ENCODE results near the gene SNAP47. TPM values are rescaled to one million over a fixed set of nuclear protein-coding genes. Genes with fewer than 3 reads are reported as not detected.

Gene SNAP47
- total RNA-seq, 2 experiments from 2014 or later: 30.9 to 32.5 TPM

DNA sequence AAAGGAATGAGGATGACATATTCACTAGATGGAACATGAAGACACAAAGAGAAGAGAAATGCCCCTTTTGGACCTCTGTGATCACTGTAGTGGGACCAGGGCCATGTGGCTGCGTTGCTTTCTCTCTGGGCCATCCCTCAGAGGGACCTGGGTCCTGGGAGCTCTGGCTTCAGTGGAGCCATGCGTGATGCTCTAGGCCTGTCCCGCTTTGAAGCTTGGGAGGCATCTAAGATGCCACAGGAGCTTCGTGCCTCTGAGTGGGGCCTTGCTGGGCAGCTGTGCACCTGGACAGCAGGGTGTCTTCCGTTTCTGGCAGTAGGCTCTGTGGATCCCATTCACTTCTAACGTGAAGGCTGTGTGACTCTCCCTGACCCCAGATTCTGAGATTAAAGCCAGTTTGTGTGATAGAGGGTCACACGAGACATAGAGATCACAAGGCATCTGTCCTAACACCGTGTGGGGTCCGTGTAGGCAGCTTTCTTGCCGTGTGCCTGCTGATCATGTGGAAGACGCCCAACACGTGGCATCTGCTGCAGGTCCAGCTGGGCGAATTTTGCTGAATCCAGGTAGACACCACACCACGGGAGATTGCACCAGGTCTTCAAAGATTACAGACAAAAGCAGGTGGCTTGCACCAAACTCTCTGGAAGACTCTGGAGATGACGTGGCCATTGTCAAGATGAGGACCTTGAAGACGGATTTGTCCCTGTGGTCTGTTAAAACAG is 63.0 kb downstream of the SNAP47 start:
- ChIA-PET CTCF (no interaction called here), POLR2A (no interaction called here)
- H3K36me3 Mint-ChIP-seq: no peaks in the 10 kb centered on the region
- no peak overlapping the region for H3K4me3 Mint-ChIP-seq
- no peak for DNase-seq
- no peaks in the 10 kb centered on the region for H3K4me1 Mint-ChIP-seq (ENCODE audit: low read depth)
- no peak overlapping the region for H3K27ac Mint-ChIP-seq
- H3K9me3 Mint-ChIP-seq: no peaks in the 10 kb centered on the region
- intact Hi-C loops (cut with micrococcal nuclease): no loop called here
- no peaks in the 10 kb centered on the region for H3K27me3 Mint-ChIP-seq

DNA sequence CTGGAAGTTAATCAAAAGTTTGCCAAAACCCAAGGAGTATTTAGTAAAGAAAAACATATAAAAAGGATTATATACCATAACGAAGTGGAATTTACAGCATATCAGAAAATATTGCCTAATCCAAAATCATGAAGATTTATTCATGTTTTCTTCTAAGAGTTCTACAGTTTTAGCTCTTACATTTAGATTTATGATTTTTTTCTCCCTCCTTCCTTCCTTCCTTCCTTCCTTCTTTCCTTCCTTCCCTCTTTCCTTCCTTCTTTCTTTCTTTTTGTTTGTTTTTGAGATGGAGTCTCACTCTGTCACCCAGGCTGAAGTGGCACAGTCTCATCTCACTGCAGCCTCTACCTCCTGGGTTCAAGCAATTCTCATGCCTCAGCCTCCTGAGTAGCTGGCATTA is 64.5 kb downstream of the SNAP47 start:
- no peaks in the 10 kb centered on the region for H3K36me3 Mint-ChIP-seq
- H3K27me3 Mint-ChIP-seq: peaks cover 4% of the 10 kb centered on the region
- ChIA-PET CTCF (no interaction called here), POLR2A (no interaction called here)
- intact Hi-C loops (cut with micrococcal nuclease): no loop called here
- H3K4me1 Mint-ChIP-seq (ENCODE audit: low read depth): no peaks in the 10 kb centered on the region
- H3K4me3 Mint-ChIP-seq: no peak overlapping the region
- H3K9me3 Mint-ChIP-seq: peaks cover 2% of the 10 kb centered on the region
- H3K27ac Mint-ChIP-seq: no peak overlapping the region
- no peak for DNase-seq

DNA sequence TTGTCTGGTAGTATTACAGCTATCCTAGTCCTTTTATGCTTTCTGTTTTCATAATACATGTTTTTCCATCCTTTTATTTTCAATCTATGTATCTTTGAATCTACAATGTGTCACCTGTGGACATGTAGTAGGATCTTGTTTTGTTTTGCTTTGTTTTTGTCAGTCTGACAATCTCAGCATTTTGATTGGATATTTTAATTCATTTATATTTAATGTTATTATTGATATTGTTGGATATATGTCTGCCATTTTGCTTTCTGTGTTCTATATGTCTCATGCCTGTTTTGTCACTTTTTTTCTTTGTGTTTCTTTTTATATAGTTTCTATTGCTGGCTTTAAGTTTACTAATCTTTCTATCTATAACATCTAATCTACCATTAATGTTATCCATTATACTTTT is 68.7 kb downstream of the SNAP47 start:
- ChIA-PET POLR2A (no interaction called here), CTCF (no interaction called here)
- Mint-ChIP-seq H3K36me3 (no peaks in the 10 kb centered on the region), H3K27ac (no peak overlapping the region), H3K27me3 (peaks cover 4% of the 10 kb centered on the region), H3K9me3 (peaks cover 6% of the 10 kb centered on the region), H3K4me3 (no peak overlapping the region), H3K4me1 (ENCODE audit: low read depth) (peaks cover 7% of the 10 kb centered on the region)
- intact Hi-C loops (cut with micrococcal nuclease): no loop called here
- no peak for DNase-seq

DNA sequence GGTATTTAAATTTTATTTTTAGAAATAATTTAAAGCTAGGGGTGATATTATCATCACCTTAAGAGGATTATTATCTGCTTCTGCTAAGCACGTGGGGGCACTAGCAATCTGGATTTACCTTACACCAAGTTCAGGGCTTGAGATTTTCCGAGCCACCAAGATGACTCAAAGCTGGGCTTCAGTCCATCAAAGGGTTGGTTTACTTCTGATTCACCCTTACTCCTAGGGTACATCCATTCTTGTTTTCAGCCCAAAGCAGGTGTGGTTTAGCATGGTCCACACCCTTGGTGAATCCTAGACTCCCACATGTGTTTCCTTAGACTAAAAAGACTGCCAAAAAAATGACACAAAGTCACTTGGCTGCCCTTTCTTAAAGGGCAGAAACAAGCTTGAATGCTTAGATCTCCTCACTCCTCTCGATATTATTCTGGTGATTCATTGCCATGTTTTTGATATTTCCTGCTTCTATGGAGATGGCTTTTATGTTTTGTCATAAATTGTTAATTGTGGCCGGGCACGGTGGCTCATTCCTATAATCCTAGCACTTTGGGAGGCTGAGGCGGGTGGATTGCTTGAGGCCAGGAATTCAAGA is 70.5 kb downstream of the SNAP47 start:
- Mint-ChIP-seq H3K36me3 (no peaks in the 10 kb centered on the region), H3K4me3 (no peak overlapping the region), H3K9me3 (peaks cover 6% of the 10 kb centered on the region), H3K27ac (no peak overlapping the region), H3K4me1 (ENCODE audit: low read depth) (peaks cover 11% of the 10 kb centered on the region), H3K27me3 (peaks cover 4% of the 10 kb centered on the region)
- POLR2A ChIA-PET: no interaction called here
- no peak for DNase-seq
- intact Hi-C loops (cut with micrococcal nuclease): no loop called here
- CTCF ChIA-PET: no interaction called here

DNA sequence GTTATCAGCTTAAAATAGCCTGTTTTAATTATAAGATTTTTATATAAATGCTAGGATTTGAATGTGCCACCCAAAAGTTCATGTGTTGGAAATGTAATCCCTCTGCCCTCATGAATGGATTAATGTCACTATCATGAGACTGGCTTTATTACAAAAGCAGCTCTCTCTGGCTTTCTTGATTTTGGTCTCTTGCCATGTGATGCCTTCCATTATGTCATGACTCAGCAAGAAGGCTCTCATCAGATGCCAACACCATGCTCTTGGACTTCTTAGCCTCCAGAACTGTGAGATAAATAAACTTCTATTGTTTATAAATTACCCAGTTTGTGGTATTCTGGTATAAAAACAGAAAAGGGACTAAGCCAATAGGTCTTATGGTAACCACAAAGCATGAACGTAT is 73.3 kb downstream of the SNAP47 start:
- H3K27me3 Mint-ChIP-seq: peaks cover 4% of the 10 kb centered on the region
- CTCF ChIA-PET: interaction anchor here (0.6 kb wide), 1 partner anchor 50 kb away, joined by 5 read pairs; no protein-coding TSS in a partner anchor
- no peak for DNase-seq

DNA sequence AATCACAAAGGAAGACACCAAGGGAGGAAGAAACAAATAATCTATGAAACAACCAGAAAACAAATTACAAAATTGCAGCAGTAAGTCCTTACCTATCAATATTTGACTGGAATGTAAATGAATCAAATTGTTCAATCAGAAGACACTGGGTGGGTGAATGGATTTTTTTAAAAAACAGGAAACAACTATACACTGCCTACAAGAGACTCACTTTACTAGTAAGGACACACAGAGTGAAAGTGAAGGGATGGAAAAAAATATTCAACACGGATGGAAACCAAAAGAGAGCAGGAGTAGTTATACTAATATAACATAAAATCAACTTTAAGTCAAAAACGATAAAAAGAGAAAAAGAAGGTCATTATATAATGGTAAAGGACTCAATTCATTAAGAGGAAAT is 73.8 kb downstream of the SNAP47 start:
- intact Hi-C loops (cut with micrococcal nuclease): no loop called here
- H3K27ac Mint-ChIP-seq: no peak overlapping the region
- peaks cover 4% of the 10 kb centered on the region for H3K27me3 Mint-ChIP-seq
- H3K36me3 Mint-ChIP-seq: peaks cover 7% of the 10 kb centered on the region
- ChIA-PET CTCF (no interaction called here), POLR2A (no interaction called here)
- H3K4me3 Mint-ChIP-seq: no peak overlapping the region
- DNase-seq: no peak
- peaks cover 25% of the 10 kb centered on the region for H3K9me3 Mint-ChIP-seq
- H3K4me1 Mint-ChIP-seq (ENCODE audit: low read depth): peaks cover 11% of the 10 kb centered on the region

More for the DNA sequence above, 73.3 kb downstream of the SNAP47 start:
- no peak overlapping the region for H3K4me3 Mint-ChIP-seq
- H3K36me3 Mint-ChIP-seq: peaks cover 7% of the 10 kb centered on the region
- peaks cover 11% of the 10 kb centered on the region for H3K4me1 Mint-ChIP-seq (ENCODE audit: low read depth)
- H3K27ac Mint-ChIP-seq: no peak overlapping the region
- intact Hi-C loops (cut with micrococcal nuclease): no loop called here
- POLR2A ChIA-PET: no interaction called here
- peaks cover 20% of the 10 kb centered on the region for H3K9me3 Mint-ChIP-seq

DNA sequence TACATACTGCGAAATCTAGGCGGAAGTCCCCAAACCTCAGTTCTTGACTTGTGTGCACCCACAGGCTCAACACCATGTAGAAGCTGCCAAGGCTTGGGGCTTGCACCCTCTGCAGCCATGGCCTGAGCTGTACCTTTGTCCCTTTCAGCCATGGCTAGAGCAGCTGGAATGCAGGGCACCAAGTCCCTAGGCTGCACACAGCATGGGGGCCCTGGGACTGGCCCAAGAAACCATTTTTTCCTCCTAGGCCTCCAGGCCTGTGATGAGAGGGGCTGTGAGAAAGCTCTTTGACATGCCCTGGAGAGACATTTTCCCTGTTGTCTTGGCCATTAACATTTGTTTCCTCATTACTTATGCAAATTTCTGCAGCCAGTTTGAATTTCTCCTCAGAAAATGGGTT is 78.7 kb downstream of the SNAP47 start:
- CTCF ChIA-PET: no interaction called here
- DNase-seq: no peak
- H3K4me1 Mint-ChIP-seq (ENCODE audit: low read depth): peaks cover 4% of the 10 kb centered on the region
- peaks cover 7% of the 10 kb centered on the region for H3K36me3 Mint-ChIP-seq
- H3K9me3 Mint-ChIP-seq: peaks cover 24% of the 10 kb centered on the region
- H3K4me3 Mint-ChIP-seq: no peak overlapping the region
- intact Hi-C loops (cut with micrococcal nuclease): no loop called here
- no peak overlapping the region for H3K27ac Mint-ChIP-seq
- H3K27me3 Mint-ChIP-seq: no peaks in the 10 kb centered on the region
- POLR2A ChIA-PET: no interaction called here

DNA sequence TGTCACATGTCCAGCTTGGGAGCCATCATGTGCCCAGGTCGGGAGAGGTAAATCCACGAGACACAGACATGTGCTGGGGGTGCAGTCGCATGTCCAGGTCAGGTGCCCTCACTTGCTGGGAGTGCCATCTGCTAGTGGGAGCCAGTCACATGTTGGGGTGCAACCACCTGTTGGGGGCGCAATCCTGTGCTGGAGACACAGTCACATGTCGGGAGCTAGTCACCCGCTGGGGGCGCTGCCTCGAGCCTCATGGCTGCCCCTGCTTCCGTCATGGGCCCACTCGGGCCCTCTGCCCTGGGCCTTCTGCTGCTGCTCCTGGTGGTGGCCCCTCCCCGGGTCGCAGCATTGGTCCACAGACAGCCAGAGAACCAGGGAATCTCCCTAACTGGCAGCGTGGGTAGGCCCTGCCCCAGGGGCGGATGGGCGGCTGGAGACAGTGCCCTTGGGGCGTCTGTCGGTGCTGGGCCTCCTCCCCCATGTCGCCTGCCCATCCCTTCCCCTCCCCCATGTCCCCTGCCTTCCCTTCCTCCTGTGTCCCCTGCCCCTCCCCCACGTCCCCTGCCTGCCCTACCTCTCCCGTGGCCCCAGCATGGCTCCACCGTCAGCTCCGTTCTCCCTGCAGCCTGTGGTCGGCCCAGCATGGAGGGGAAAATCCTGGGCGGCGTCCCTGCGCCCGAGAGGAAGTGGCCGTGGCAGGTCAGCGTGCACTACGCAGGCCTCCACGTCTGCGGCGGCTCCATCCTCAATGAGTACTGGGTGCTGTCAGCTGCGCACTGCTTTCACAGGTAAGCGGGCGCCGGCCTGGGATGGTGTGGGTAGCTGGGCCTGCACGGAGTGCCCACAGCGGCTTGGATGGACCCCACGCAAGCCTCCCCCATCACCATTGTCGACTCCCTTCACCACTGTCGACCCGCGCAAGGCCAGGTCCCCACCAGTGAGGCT is 80.5 kb downstream of the SNAP47 start, which contains the start of gene PRSS38:
TSS of gene PRSS38 (plus strand) at position 208 of the 942 bp plus-strand sequence. CDS start at position 250, 42 bp downstream.
- Mint-ChIP-seq H3K4me1 (ENCODE audit: low read depth) (no peaks in the 10 kb centered on the region), H3K36me3 (peaks cover 7% of the 10 kb centered on the region), H3K4me3 (no peak within 1 kb of the TSS), H3K27me3 (no peaks in the 10 kb centered on the region), H3K9me3 (peaks cover 24% of the 10 kb centered on the region), H3K27ac (no peak within 1 kb of the TSS)
- no peak for DNase-seq
- ChIA-PET POLR2A (no interaction called here), CTCF (no interaction called here)
- intact Hi-C loops (cut with micrococcal nuclease): no loop called here

DNA sequence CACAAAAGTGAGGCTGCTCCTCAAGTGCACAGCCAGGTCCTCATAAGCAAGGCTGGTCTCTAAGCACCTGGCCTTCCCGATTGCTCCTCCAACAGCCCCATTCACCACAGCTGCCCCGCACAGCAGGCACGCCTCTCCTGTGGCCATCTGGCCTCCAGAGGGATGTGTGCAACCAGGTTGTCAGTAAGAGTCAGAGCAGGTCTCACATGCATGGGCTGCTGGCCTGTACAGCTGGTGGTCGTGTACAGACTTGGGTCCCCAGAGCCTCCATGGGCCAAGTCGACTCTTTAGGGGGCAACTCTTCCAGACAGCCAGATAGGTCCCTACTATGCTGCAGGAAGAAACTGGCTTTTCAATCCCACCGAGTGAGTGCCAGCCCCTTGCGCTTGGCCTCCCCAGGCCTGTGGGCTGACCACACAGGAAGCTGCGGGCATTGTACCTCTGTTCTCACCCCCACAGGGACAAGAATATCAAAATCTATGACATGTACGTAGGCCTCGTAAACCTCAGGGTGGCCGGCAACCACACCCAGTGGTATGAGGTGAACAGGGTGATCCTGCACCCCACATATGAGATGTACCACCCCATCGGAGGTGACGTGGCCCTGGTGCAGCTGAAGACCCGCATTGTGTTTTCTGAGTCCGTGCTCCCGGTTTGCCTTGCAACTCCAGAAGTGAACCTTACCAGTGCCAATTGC is 81.7 kb downstream of the SNAP47 start:
- H3K4me3 Mint-ChIP-seq: no peak overlapping the region
- ChIA-PET CTCF (no interaction called here), POLR2A (no interaction called here)
- peaks cover 31% of the 10 kb centered on the region for H3K9me3 Mint-ChIP-seq
- intact Hi-C loops (cut with micrococcal nuclease): no loop called here
- no peak overlapping the region for H3K27ac Mint-ChIP-seq
- peaks cover 7% of the 10 kb centered on the region for H3K36me3 Mint-ChIP-seq
- no peak for DNase-seq
- H3K4me1 Mint-ChIP-seq (ENCODE audit: low read depth): no peaks in the 10 kb centered on the region
- H3K27me3 Mint-ChIP-seq: no peaks in the 10 kb centered on the region

DNA sequence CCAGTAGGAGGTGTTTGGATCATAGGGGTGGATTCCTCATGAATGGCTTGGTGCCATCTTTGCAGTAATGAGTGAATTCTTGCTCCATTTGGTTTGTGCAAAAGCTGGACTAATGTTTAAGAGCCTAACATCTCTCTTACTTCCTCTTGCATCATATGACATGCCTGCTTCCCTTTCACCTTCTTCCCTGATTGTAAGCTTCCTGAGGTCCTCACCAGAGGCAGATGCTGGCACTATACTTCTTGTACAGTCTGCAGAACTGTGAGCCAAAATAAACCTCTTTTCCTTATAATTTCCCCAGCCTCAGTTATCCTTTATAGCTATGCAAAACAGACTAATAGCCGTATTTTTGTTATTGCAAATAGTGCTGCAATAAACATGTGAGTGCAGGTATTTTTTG is 88.3 kb downstream of the SNAP47 start:
- intact Hi-C loops (cut with micrococcal nuclease): no loop called here
- no peak overlapping the region for H3K27ac Mint-ChIP-seq
- H3K4me3 Mint-ChIP-seq: no peak overlapping the region
- ChIA-PET POLR2A (no interaction called here), CTCF (no interaction called here)
- H3K9me3 Mint-ChIP-seq: peaks cover 17% of the 10 kb centered on the region
- peaks cover 7% of the 10 kb centered on the region for H3K27me3 Mint-ChIP-seq
- peaks cover 6% of the 10 kb centered on the region for H3K4me1 Mint-ChIP-seq (ENCODE audit: low read depth)
- DNase-seq: no peak
- H3K36me3 Mint-ChIP-seq: peaks cover 3% of the 10 kb centered on the region

DNA sequence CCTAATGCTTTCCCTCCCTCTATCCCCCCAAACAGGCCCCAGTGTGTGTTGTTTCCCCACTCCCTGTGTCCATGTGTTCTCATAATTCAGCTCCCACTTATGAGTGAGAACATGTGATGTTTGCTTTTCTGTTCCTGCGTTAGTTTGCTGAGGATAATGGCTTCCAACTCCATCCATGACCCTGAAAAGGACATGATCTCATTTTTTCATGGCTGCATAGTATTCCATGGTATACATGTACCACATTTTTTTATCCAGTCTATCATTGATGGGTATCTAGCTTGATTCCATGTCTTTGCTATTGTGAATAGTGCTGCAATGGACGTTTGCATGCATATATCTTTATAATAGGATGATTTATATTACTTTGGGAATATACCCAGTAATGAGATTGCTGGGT is 89.0 kb downstream of the SNAP47 start:
- H3K36me3 Mint-ChIP-seq: peaks cover 7% of the 10 kb centered on the region
- peaks cover 21% of the 10 kb centered on the region for H3K9me3 Mint-ChIP-seq
- H3K27me3 Mint-ChIP-seq: peaks cover 11% of the 10 kb centered on the region
- ChIA-PET CTCF (no interaction called here), POLR2A (no interaction called here)
- no peak overlapping the region for H3K27ac Mint-ChIP-seq
- DNase-seq: no peak
- no peak overlapping the region for H3K4me3 Mint-ChIP-seq
- intact Hi-C loops (cut with micrococcal nuclease): no loop called here
- peaks cover 6% of the 10 kb centered on the region for H3K4me1 Mint-ChIP-seq (ENCODE audit: low read depth)

DNA sequence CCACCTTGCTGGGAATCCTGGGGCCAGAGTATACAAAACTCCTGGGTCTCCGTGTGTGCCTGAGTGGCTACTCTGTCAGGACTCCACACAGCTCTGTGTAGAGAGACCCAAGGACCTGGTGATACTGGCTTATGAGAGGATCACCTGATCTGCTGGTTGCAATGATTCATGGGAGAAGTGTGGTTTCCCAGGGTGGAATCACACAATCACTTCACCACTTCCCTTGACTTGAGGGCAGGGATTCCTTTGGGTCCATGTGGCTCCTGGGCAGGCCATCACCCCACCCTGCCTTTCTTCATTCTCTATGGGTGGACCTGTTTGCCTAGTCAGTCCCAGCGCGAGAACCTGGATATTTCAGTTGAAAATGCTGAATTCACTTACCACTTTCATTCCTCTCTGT is 93.6 kb downstream of the SNAP47 start:
- Mint-ChIP-seq H3K4me1 (ENCODE audit: low read depth) (peaks cover 6% of the 10 kb centered on the region), H3K9me3 (peaks cover 9% of the 10 kb centered on the region), H3K36me3 (peaks cover 9% of the 10 kb centered on the region), H3K27ac (no peak overlapping the region), H3K4me3 (no peak overlapping the region), H3K27me3 (peaks cover 12% of the 10 kb centered on the region)
- no peak for DNase-seq
- ChIA-PET POLR2A (no interaction called here), CTCF (no interaction called here)
- intact Hi-C loops (cut with micrococcal nuclease): no loop called here
